Stimulated activated CD8-positive, alpha-beta memory T cell treated with anti-CD3 and anti-CD28 coated beads, Interleukin-12 subunit alpha, Interleukin-12 subunit beta, amount 100 ng/mL, for 24 hours (primary cell): ENCODE data around the gene C17orf50.

Source experiments
- DNase-seq: peaks from one replicate; pipeline ENCODE4 v3.0.0-alpha.2; 2020; ENCODE audit errors: extremely low read depth

Gene C17orf50

GRCh38 chr17:35752945-35753764 lies 7.5 kb upstream of the C17orf50 start, which contains the start of gene GAS2L2:
Gene GAS2L2 (minus strand): TSS chr17:35753239. CDS start chr17:35752850, 389 bp downstream.
- no peak for DNase-seq

- no peak for DNase-seq
Measured at GRCh38 chr17:35757243-35757642, 3.4 kb upstream of the C17orf50 start.

- no peak for DNase-seq
Measured at GRCh38 chr17:35761601-35762000, 914 bp downstream of the C17orf50 start.

GRCh38 chr17:35763767-35764122 lies 3.1 kb downstream of the C17orf50 start:
- no peak for DNase-seq

DNA sequence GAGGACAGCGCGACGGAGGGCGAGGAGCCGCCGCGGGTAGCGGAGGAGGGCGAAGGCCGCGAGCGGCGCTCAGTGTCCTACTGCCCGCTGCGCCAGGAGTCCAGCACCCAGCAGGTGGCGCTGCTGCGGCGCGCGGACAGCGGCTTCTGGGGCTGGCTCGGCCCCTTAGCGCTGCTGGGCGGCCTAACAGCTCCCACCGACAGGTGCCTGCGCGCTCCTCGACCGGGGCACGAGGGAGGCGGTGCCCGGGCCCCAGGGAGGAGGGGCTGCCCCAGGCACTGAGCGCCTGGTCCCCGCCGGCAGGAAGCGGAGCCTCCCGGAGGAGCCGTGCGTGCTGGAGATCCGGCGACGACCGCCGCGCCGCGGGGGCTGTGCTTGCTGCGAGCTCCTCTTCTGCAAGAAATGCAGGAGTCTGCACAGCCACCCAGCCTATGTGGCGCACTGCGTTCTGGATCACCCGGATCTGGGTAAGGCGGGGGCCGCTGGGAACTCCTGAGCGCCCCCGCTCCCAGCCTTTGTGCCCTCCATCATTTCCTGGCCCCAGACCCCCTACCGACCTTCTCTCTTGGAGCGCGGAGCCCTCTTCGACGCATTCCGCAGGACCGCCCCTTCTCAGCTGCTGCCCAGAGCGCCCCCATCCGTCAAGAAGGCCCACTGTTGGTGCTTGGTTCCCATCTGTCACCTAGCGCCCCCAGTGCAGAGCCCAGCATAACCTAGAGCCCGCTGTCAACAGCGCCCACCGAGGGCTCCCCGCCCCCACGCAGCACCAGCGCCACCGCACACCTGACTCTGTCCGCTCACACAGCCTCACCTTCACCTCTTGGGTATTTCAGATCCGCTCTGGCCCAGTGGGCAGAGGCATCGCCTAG lies 3.7 kb downstream of the C17orf50 start:
- peak; percentile 64 for DNase-seq

DNA sequence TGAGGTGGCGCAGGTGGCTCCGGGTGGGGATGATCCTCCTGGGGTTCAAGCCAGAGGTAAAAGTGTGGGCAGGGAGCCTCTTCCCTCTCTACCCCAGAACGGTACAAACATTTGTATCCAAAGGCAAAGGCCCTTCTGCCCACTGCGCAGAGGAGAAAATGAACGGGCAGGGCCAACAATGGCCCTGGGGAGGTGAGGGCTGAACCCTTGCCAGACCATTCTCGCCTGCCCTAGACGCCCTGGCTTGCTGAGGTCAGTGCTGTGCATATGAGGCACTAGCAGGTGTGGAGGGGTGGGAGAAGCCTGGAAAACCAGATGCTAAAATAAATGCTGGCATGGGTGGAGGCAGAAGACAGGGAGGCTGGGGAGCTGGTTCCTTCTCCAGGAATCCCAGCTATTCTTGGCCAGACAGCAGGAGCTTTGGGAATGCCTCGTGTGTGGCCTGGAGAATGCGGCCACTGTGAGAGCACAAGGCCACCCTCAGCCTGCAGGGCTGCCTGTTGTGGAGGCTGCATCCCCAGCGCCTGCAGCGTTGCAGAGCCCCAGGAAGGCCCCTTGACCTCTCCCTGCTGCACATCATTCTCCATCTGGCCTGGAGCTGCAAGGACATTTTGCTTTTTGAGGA lies 4.5 kb downstream of the C17orf50 start:
- DNase-seq: no peak

GRCh38 chr17:35765756-35766488 lies 5.2 kb downstream of the C17orf50 start:
- no peak for DNase-seq

- DNase-seq: no peak
Measured at GRCh38 chr17:35766489-35766877, 5.8 kb downstream of the C17orf50 start.

DNA sequence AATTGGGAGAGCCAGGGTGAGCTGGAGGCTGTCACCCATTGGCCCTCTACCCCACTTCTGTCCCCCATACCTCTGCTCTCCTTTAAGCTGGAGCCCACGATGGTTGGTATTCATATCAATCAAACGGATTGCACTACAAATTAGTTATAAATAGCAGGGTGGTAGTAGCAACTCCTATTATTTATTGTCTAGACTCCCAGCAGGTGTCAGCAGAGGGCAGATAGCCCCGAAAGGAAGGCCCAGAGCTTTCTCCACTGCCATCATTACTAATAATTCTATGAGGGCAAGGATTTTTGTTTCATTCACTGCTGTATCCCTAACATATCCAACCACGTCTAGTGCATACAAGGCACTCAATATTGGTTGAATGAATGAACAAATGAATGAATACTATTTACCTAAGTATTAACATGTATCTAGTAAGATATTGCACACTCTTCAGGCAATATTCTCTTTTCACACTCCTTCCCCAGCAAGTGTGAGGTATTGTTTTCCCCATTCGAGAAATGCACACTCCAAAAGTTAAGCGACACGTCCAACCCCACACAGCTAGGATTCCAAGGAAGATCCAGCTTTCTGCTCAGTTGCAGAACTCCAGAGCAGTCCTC lies 6.3 kb downstream of the C17orf50 start:
- DNase-seq: no peak

DNA sequence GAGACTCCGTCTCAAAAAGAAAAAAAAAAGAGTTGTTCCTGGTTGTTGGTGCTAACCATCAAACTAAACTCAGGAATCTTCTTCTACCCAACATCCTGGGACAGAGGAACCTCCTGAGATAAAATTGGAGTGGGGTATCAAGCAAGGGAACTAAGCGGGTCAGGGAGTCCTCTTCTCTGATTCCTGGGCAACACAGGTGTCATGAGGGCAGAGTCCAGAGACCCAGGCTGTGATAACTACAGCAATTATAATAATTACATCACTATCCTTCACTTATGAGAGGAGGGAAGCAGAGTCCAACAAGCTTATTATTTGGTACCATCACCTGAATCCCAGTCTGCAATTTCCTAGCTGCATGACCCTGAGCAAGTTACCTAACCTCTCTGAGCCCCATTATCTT lies 8.1 kb downstream of the C17orf50 start:
- no peak for DNase-seq

DNA sequence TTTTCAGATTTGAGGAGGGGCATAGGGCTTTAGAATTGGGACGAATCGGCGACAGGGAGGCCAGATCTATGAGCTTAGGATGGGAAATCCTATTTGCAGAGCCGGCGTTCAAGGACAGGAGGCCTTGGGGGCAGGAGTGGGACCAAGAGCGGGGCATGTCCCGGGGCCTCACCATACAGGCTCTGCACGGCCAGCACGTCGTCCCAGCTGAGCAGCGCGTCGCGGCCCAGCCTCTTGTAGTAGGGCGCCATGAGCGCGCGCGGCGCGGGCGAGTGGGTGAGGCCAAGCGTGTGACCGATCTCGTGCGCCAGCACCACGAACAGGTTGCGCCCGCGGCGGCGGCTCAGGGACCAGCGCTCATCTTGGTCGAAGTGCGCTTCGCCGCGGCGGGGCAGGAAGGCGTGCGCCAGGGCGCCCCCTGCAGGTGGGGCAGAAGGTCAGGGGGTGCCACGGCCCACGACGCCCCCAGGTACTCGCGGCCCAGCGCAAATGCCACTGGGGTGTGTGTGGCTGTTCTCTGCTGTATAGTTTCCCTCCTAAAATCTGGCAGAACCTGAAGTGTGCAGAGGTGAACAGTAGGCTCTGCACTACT lies 9.3 kb downstream of the C17orf50 start:
- DNase-seq: no peak

DNA sequence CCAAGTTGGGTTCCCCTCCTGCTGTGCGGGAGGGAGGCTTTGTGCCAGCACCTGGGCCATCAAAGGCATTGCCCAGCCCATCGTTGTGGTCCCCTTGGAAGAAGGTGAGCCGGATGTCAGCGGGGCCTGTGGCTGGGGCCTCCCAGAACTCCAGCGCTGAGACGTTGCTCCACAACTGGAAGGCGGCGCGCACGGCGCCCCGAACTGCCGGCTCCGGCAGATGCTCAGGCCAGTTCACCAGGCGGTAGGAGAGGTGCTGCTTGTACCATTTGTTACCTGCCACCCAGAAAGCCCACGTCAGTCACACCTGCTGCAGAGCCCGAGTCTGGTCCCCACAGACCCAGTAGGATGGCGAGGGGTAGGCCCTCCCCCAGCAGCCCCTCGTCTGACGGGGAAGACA lies 12.4 kb downstream of the C17orf50 start:
- no peak for DNase-seq

GRCh38 chr17:35773679-35774425 lies 13.2 kb downstream of the C17orf50 start:
- DNase-seq: no peak

GRCh38 chr17:35774499-35774898 lies 13.8 kb downstream of the C17orf50 start:
- DNase-seq: no peak

DNA sequence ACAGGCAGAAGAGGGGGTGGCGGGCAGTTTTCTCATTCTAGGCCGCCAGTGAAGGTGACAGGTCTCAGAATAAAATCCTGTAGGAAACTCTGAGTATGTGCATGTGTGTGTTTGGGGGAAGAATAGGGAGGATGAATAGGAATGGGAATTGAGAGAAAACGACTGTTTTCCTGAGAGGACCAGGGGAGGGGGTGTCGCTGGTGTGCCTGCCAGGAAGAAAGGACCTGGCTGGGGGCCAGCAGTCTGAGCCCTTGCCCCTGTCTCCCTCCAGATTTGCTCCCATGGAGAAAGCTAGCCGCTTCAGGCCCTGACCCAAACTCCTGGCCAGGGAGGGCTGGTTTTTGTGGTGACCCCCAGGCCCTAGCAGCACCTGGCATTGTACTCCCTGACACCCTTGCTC lies 14.4 kb downstream of the C17orf50 start:
- DNase-seq: no peak

DNA sequence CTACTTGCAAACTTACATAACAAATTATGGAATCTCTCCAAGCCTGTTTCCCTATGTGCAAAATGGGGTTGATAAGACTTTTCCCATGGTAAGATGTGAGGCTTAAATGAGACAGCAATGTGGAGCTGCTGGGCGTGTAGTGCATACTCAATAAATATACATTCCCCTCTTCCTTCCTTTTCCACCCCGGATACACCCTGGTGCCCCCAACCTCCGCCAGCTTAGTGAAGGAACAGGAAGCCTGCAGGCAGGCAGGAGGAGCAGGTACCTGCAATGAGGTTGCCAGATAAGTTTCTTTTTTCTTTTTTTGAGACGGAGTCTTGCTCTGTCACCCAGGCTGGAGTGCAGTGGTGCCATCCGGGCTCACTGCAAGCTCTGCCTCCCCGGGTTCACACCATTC lies 14.9 kb downstream of the C17orf50 start:
- no peak for DNase-seq

DNA sequence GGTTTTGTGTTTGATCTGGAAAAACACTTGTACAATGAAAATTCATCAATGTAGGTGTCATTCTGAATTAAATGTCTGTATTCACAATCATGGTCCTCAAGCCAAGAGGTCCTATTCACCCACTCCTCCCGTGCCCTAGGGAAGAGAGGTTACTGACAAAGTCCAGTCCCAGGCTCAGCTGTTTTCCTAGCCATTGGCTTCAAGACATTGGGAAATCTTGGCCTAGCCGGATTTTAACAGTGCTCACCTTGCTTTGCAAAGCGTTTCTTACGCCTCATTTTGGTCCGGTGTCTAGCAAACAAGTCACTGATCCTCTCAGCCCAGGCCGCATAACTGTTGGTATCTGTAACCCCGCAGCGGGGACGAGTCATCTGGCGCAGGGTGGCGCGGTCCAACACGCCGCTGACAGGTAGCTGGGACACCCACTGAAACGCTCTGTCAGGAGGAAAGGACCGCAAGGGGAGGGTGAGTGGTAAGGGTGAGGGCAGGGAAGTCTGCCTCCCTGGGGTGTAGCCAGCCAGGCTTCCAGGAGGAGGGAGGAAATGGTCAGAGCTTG lies 18.0 kb downstream of the C17orf50 start:
- no peak for DNase-seq

GRCh38 chr17:35780950-35781349 lies 20.3 kb downstream of the C17orf50 start:
- no peak for DNase-seq

- no peak for DNase-seq
Measured at GRCh38 chr17:35784895-35785294, 24.2 kb downstream of the C17orf50 start.

GRCh38 chr17:35786941-35787432 lies 26.3 kb downstream of the C17orf50 start:
- no peak for DNase-seq
